Activated CD8-positive, alpha-beta memory T cell treated with anti-CD3 and anti-CD28 coated beads, Interleukin-2, amount 50 U/mL, for 48 hours (primary cell): ENCODE results near the gene CYP1A2.
"Not testable (repeated sequence)": the region's sequence is repeated elsewhere in the genome, so short reads cannot be mapped to it uniquely, and the experiment has no call there.

Experiments used
- DNase-seq: peaks from one replicate; pipeline ENCODE4 v3.0.0-alpha.2; 2020

Gene CYP1A2

DNA sequence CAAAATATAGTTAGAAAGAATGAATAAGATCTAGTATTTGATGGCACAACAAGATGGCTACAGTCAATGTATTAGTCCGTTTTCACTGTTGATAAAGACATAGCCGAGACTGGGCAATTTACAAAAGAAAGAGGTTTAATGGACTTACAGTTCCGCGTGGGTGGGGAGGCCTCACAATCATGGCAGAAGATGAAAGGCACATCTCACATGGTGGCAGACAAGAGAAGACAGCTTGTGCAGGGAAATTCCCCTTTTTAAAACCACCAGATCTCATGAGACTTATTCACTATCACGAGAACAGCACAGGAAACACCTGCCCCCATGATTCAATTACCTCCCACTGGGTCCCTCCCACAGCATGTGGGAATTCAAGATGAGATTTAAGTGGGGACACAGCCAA lies 10.4 kb upstream of the CYP1A2 start:
- not testable (repeated sequence) for DNase-seq

DNA sequence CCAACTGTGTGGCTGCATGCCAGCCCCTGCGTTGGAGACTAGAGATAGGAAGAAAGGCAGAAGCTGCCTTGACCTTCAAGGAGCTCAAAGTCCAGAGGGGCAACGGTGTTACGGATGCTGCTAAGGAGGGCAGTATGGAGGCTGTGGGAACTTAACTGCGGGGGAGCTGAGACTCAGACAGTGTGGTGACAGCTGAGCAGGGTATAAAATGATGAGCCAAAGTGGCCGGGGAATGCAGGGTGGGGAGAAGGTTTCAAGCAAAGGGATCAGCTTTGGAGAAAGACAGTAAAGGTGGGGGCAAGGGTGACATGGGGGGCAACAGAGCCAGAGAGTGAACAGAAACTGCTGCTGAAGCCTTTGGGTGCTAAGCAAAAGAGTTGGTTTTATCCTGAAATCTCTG lies 6.2 kb upstream of the CYP1A2 start:
- DNase-seq, result no peak

DNA sequence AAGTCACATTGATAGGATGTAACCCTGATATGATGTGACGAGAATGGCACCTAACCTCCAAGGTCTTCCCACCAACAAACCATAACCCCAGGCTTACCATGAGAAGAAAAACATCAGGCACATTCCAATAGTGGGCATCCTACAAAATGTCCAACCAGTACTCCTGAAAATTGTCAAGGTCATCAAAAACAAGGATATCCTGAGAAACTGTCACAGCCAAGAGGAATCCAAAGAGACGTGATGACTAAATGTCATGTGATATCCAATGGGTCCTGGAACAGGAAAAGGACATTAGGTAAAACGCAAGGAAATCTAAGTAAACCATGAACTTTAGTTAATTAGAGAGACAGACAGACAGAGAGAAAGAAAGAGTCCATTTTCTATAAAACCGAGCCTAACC lies 2.3 kb upstream of the CYP1A2 start:
- DNase-seq, result no peak

DNA sequence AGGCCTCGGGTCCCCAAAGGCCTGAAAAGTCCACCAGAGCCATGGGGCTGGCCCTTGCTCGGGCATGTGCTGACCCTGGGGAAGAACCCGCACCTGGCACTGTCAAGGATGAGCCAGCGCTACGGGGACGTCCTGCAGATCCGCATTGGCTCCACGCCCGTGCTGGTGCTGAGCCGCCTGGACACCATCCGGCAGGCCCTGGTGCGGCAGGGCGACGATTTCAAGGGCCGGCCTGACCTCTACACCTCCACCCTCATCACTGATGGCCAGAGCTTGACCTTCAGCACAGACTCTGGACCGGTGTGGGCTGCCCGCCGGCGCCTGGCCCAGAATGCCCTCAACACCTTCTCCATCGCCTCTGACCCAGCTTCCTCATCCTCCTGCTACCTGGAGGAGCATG lies 1.2 kb downstream of the CYP1A2 start:
- no peak for DNase-seq

DNA sequence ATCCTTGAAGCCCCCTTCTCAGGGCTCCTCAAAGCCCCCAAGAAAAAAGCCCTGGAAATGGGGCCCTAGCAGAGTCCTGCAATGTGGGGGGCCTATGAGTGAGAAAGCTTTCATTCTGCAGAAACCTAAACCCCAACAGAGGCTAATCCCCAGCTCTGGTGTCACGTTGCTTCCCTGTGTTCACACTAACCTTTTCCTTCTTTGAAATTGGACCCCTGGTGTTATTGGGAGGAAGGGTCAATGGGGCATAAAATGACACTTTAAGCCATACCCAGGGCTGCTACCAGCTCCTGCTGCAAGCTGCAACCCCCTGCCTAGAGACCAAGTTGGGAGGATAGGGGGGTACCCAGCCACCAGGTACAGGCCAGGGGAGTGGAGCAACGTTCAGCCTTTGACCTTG lies 2.1 kb downstream of the CYP1A2 start:
- no peak for DNase-seq

DNA sequence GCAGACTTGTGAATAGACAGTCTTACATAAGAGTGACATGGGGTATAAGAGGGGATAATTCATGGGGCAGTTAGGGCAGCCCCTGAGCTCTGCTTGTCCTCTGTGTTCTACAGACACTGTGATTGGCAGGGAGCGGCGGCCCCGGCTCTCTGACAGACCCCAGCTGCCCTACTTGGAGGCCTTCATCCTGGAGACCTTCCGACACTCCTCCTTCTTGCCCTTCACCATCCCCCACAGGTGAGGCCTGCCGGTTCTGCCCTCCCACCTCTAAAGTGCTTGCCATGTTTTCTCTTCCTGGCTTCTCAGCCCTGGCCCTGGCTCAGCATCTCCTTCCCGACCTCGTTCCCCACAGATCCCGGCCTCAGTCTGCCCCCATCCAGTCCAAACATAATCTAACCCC lies 3.4 kb downstream of the CYP1A2 start:
- DNase-seq, result no peak

DNA sequence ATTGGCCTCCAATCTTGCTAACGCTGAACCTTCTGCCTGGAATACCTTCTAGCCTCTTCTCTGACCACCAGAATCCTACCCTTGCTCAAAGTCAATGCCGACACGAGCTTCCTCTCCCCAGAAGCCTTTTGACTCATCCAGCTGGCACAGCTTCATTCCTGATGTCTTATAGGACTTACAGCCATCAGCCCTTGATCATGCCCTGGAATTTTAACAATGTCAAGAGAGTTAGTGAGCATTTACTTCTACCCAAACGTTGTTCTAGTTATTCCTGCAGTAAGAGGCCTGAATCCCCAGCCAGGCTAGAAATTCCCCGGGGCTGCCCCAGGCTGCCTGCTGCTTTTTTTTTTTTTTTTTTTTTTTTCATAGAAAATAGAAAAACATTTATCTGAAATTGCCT lies 3.9 kb downstream of the CYP1A2 start:
- no peak for DNase-seq

DNA sequence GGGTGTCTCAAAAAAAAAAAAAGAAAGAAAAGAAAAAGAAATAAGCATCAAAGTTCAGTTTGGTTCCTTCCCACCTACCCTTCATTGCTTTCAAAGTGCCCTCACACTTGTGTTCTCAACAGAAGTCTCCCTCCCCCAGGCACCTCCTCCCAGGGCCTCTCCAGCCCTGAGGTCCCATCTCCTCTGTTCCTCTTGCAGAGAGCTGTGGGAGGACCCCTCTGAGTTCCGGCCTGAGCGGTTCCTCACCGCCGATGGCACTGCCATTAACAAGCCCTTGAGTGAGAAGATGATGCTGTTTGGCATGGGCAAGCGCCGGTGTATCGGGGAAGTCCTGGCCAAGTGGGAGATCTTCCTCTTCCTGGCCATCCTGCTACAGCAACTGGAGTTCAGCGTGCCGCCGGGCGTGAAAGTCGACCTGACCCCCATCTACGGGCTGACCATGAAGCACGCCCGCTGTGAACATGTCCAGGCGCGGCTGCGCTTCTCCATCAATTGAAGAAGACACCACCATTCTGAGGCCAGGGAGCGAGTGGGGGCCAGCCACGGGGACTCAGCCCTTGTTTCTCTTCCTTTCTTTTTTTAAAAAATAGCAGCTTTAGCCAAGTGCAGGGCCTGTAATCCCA lies 6.1 kb downstream of the CYP1A2 start:
- DNase-seq, result no peak

DNA sequence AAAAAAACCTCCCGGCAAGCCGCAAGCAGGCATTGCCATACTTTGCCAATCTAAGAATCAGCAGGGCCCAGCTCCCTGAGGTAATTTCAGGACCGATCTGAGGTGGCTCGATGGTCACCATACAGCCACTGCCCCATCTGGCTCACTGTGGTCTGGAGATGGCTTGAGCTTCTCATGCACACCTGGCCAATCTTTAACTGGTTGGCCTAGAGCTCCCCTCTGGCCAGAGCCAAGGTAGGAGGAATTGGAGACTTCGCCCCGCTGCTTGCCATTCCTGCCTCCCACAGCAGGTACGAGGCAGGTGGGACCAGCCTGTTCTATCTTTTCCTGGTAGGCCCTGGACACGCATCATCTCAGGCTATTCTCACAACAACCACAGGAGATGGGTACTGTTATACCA lies 10.1 kb downstream of the CYP1A2 start:
- no peak for DNase-seq

DNA sequence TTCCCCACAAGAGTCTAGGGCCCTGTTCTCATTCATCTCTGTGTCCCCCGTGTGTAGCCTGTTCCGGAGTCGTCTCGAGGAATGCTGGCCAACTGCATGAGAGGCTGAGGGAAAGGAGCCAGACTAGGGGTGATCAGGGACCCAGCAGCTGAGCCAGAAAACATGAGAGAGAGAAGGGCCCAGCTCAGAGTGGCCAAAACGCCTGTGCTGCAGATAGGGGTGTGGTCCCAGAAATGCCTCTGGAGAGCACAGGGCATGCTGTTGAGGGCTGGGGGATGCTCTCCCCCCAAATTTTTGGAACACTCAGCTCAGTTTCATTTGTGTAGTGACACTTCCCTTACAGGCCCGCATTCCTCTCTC lies 14.1 kb downstream of the CYP1A2 start:
- DNase-seq, result no peak

DNA sequence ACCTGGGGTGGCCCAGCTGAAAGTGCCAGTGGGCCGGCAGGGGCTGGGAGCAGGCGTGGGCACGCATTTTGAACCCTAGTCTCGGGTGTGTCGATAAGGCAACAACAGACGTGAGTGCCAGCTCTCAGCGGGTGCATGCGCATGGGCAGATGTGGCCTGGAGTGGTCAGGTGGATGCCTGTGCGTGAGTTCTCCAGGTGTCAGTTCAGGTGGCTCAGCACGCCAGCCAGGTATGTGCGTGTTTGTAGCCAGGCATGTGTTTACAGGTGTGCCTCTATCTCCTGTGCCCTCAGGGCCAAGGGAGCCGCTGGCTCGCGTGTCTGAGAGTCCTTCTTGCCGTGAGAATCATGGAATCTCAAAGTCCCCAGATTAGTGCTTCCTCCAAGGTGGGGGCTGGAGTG lies 14.8 kb downstream of the CYP1A2 start:
- DNase-seq, result no peak

DNA sequence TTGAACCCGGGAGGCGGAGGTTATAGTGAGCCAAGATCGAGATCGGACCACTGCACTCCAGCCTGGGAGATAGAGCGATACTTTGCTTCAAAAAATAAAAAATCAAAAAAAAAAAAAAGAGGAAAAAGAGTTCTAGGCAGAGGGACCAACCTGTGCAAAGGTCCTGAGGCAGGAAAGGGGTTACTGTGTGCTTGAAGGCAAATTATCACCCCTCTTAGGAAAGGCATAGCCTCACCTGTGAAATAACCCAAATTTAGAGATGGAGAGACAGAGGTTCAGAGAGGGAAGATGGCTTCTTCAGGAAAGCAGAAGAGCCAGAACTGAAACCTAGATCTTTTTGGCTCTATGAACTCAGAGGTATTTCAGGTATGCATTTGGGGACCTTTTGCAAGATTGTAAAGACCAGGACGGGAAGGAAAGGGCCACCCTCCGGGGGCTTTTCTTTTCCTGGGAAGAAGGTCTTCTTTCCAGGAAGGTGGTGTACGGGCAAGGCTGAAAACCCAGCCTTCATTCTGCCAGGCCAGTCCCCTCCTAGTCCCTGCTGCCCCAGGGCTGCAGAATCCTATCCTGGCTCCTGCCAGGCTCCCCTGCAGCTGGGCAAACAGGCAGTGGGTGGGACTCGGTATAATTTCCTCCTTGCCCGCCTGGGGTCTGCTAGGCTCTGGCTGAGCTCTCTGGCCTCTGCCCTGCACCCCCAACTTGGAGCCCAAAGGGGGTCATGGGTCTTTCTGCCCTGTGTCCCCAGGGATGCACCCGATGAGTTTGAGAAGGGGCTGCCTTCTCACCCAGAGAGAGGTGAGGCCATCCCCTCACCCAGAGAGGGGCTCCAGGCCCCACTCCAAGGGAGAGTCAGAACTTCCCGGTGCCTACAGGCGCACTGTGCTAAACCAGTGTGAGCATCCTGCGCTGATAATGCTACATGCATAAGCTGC lies 18.8 kb downstream of the CYP1A2 start:
- no peak for DNase-seq

DNA sequence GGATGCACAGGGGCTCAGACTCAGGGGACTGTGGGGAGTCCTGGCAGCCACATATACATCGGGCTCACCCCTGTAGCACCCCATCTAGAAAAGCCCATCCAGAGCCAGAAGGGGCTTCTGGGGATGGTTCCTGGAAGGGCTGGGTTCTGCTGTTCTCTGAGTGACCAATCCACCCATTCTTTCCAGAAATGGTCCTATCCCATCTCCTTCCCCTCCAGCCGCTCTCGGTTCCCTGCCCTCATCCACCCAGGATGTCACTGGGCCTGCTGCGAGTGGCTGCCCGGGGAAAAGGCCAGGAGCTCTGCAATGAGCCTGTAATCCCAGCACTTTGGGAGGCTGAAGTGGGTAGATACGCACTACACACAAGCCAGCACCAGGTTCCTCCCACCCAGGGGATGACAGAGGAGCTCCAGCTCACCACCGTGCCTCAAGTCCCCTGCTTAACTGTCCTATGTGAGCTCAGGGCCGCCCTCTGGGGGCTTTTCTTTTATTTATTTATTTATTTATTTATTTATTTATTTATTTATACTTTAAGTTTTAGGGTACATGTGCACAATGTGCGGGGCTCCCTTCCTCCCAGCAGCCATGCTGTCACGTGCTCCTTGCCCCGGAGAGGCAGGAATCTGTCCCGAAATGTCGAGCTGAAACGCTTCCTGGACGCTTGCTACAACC lies 19.6 kb downstream of the CYP1A2 start:
- DNase-seq, result no peak

DNA sequence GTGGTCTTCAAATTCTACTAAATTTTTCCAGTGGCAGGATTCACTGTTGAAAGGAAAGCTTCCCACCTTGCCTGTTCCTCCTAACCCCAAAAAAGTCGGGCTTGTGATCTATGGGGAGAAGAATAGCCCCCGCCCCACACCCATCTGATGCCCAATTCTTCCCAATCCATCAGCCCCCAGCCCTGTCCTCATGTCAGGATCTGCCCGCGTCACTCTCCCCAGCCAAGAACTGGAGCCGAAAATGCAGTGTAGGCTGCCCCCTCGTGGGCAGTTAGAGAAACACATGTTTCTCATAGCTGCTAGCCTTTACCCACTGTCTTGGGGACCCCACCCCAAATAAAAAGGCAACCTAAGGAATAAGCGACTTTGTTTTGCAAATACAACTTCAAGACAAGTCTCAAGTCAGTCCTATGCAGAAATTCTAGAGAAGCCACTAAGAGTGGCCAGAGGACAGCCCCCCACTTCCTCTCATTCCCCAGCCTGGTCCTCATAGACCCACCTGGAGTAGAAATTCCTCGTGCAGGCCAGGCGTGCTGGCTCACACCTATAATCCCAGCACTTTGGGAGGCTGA lies 20.2 kb downstream of the CYP1A2 start:
- DNase-seq, result peak; percentile 84

DNA sequence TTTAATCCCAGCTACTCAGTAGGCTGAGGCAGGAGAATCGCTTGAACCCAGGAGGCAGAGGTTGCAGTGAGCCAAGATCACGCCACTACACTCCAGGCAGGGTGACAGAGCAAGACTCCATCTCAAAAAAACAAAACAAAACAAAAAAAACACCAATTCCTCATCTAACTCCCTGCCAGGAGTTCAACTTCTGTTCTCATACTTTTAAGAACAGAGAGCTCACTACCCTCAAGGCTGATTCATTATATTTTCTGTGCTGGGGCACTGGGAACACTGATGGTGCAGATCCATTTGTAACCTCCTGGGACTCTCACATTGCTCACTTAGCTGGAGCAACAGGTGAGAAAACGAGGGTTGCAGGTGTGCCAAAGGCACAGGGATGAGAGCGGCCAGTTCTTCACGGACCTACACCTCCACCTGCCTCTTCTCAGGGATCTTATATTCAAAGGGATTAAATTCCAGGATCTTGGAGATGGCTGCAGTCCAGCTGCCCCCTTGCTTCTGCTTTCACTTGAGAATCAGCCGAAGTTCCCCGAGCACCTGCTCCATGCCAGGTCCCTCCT lies 20.9 kb downstream of the CYP1A2 start:
- DNase-seq, result no peak

DNA sequence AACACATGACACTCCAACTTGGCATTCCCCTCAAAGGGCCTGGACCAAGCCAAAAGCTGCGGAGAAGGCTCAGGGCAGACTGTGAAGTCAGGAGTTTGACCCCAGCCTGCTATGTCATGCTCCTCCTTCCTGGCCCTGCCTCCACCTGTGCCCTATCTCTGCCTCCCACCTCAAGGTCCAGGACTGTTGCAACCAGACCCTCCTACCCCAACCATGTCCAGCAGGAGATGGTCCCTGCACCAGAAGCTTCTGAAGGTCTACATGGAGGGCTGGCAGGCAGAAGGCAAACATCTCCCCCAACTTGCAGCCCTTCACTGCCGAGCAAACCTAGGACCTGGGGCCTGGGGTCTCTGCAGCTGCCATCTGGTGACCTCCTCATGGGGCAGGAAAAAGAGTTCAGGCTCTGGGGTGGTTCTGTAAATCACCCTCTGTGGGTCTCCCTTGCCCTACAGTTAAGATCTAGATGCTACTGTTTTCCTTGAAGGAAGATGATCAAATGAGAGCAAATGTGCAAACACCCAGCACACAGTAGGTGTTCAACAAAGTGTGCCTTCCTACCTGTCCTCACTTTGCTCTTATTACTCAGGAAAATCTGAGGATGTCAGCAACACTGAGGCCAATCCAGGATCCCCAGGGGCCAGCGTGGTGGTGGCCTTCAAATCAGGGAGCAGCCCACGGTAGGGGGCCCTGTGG lies 21.7 kb downstream of the CYP1A2 start:
- no peak for DNase-seq

DNA sequence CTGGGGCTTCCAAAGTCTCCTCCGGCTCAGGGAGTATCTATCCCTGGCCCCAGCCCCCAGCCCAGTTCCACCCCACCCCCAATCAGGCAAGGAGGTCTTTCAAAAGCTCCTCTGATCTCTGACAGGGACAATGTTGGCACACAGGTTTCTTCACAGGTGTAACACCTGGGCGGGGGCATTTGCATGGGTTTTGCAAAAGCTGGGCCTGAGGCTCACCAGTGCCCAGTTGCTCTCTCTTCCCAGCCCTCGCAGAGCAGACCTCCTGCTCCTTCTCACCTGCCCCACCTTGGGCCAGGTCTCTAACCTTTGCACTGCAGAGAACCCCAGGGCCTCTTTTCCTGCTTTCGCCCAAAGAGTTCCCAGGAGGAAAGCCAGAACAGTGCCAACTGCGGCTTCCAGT lies 24.7 kb downstream of the CYP1A2 start:
- no peak for DNase-seq

DNA sequence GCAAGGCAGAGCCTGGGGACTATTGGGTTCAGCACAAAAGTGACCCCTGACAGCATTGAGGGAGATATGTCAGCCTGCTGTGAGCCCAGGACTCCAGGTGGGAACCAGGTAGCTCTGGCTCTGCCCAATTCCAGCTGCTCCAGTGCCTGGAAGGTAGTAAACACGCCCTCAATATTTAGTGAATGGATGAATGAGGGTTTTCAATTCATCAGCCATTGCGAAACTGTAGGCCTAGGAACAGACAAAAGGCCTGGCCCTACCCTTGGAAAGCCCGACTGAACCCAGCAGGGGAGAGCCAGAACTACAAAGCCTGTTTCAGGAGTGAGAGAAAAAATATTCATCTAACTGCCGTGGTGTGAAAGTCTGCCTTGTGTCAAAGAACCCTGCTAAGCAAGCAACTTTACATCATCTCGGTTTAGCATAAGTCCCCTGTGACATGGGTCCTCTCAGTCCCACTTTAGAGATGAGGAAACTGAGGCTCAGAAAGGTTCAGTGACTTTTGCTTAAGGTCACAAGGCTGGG lies 25.1 kb downstream of the CYP1A2 start:
- DNase-seq, result no peak

DNA sequence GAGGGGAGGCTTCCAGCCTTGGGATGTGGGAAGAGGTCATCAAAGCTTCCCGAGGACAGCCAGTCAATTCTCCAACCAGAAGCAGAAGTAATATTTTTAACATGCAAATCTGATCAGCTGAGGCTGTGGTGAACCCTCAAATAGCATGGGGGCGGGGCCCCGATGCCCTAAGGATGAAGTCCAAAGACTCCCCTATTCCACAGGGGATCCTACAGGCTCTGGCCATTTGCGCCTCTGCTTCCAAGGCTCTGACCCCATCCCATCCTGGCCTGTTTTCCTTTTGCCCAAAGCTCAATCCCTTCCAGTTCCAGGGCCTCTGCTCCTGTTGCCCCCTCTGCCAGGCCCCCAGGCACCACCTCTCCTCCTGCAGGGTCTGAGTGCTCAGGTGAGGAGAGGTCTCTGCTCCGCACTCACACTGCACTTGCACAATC lies 26.5 kb downstream of the CYP1A2 start:
- no peak for DNase-seq

DNA sequence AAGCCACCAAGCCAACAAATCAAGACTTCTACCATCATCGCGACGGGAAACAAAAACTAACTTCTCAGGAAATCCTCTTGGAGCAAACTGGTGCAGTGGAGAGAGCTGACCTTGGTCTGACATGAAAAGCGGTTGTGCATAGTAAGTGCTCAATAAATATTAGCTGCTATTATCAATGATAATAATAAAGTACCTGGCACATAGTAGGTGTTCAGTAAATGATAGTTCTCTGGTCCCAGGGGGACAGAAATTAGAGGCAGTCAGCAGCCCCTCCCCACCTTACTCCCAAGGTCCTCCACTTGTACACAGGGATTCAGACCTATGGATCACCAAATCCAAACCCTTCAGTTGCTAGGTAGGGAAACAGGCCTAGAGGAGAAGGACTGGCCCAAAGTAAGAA lies 27.2 kb downstream of the CYP1A2 start:
- DNase-seq, result no peak

DNA sequence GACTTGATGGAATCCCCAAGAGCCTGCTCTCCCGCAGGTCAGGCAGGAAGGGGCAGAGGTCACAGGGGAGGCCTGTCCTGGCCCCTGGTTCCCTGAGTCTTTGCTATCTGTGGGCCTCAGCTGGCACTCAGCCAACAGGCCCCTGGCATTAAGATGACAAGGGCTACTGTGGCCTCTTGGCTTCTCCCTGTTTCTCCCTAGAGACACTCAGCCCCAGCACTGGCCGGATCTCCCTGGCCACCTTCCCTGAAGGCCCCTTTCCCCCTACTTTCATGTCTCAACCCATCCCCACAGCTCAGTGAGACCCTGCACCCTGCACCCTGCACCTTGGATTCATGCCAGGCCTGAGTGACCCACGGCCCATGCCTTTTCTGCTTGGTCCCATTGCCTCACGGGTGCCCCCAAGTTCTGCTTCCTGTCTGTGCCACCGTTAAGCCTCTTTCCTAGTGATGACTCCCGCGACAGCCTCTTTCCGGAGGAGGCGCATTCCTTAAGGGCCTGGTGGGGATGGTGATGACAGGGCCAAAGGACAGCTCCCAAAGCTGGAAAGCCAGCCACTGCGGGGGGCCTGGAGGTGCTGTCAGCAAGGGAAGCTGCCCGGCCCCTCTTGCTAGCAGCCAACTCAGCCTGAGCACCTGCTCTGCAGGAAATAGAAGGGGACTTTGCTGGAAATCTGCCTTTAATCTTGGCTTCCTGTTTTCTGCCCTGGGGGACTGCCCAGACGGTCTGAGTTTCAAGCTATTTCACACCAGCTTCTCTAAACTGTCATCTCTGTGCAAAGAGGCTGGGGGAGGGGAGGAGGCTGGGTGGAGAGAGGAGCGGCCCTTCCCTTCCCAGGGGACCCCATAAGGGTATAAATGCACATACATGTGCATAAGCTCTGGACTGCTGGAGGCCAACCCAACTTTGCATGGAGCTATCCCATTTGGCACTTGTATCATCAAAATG lies 28.4 kb downstream of the CYP1A2 start:
- DNase-seq, result peak; percentile 68
